Measurements from ENCODE around the gene MYCN.

MYCN gene

DNA sequence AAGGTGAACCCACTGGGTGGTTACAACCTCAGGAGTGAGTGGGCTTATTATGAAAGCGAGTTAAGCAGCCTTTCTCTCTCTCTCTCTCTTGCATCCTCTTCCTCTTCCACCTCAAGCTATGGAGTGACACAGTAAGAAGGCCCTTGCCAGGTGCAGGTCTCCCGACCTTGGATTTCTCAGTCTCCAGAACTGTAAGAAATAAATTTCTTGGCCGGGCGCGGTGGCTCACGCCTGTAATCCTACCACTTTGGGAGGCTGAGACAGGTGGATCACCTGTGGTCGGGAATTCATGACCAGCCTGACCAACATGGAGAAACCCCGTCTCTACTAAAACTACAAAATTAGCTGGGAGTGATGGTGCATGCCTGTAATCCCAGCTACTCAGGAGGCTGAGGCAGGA is 14.4 kb downstream of the MYCN start:
- no peak for DNase-seq (ENCODE audit: low read depth in 2 of 2)
- TF ChIP-seq, protein P1, sequence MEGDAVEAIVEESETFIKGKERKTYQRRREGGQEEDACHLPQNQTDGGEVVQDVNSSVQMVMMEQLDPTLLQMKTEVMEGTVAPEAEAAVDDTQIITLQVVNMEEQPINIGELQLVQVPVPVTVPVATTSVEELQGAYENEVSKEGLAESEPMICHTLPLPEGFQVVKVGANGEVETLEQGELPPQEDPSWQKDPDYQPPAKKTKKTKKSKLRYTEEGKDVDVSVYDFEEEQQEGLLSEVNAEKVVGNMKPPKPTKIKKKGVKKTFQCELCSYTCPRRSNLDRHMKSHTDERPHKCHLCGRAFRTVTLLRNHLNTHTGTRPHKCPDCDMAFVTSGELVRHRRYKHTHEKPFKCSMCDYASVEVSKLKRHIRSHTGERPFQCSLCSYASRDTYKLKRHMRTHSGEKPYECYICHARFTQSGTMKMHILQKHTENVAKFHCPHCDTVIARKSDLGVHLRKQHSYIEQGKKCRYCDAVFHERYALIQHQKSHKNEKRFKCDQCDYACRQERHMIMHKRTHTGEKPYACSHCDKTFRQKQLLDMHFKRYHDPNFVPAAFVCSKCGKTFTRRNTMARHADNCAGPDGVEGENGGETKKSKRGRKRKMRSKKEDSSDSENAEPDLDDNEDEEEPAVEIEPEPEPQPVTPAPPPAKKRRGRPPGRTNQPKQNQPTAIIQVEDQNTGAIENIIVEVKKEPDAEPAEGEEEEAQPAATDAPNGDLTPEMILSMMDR (IDR thresholded peaks at IDR 0.05; ENCODE audit: low read depth, low read length) = no peak
- no peak overlapping the region for H3K4me3 ChIP-seq (replicated peaks in 1 of 2; ENCODE audit: low read depth in 2 of 2, low read length in 2 of 2)

DNA sequence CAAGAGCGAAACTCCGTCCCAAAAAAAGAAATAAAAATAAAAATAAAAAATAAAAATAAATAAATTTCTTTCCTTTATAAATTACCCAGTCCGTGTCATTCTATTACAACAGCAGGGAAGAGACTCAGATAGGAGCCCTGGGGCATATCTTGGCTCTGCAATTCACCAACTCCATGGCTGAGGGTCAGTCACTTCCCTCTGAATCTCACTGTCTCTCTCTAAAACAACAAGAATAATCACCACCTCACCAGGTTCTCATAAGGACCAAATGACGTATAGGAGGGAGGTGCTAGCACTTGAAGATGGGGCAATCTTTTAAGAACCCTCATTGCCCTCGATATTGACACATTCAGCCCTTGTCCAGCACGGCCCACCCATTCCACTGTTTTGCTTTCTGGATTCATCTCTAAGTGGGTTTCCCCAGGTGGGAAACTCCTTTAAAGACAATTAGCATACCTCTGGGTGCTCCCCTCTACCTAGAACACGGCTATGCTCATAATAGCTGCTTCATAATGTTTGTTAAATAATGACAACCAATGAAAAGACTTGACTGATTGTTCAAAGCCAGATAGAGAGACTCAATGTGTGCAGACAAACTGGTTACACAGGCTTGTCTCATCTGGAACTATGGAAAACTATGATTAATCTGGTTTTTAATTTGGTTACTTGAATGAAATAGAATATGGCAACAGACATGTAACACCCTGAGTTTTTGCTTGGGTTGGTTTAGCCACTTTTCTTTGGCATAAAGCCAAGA is 15.1 kb downstream of the MYCN start:
- TF ChIP-seq, protein P1 (IDR thresholded peaks at IDR 0.05; ENCODE audit: low read depth, low read length) = no peak
- no peak overlapping the region for H3K4me3 ChIP-seq (replicated peaks in 1 of 2; ENCODE audit: low read depth in 2 of 2, low read length in 2 of 2)
- DNase-seq (ENCODE audit: low read depth in 2 of 2) = no peak

DNA sequence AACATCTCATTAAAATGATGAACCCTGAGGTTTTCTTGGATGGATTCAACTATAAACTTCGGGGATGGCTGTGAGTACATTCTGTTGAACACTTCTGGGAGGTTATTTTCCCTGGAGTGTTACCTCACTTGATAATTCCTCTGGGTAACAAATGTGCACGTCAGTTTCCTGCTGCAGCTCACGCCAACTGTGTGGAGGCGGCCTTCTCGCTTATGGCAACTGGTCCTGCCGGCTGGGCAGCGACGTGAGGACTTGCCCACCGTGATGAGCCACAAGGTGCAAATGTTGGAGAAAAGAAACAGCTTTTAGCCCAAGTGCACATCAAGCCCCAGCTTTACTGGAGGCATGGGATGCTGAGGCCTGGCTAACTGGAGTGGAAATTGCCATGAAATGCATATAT is 15.9 kb downstream of the MYCN start:
- TF ChIP-seq, protein P1 (IDR thresholded peaks at IDR 0.05; ENCODE audit: low read depth, low read length) = no peak

DNA sequence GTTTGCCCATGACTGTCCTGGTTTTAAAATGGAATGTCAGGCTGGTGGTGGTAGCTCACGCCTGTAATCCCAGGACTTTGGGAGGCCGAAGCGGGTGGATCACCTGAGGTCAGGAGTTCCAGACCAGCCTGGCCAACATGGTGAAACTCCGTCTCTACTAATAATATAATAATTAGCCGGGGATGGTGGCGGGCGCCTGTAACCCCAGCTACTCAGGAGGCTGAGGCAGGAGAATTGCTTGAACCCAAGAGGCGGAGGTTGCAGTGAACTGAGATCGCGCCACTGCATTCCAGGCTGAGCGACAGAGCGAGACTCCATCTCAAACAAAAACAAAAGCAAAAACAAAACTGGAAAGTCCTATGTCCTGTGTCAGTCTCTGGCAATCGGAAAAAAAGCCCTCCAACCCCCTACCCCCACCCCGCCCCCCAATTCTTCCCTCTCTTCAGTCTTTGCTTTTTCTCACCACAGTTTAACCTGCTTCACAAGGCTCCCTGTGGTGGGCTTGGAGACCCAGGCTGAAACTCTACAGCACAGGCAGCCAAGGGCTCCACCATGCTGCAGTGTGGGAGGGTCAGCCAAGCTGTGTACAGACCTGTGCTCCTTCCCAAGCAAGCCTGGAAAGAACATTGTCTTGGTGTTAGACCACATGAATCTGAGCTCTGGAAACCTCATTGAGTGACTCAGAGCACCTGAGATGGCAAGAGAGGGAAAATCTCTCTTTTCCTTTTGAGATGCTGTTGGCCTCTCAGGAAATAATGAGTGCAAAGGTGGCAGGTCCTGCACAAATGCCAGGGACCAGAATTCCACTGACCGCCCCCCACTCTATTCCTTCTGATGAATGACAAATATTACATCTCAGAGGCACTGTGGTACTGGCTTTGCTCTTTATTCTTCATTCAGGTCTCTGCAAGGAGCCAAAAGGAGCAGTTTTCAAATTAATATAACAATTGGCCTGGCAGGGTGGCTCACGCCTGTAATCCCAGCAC is 16.7 kb downstream of the MYCN start:
- TF ChIP-seq, protein P1 (IDR thresholded peaks at IDR 0.05; ENCODE audit: low read depth, low read length) = no peak
- no peak for DNase-seq (ENCODE audit: low read depth in 2 of 2)
- no peak overlapping the region for H3K4me3 ChIP-seq (replicated peaks in 1 of 2; ENCODE audit: low read depth in 2 of 2, low read length in 2 of 2)

More for the DNA sequence above, 15.9 kb downstream of the MYCN start:
- DNase-seq (ENCODE audit: low read depth in 2 of 2) = no peak
- H3K4me3 ChIP-seq (replicated peaks in 1 of 2; ENCODE audit: low read depth in 2 of 2, low read length in 2 of 2) = no peak overlapping the region

DNA sequence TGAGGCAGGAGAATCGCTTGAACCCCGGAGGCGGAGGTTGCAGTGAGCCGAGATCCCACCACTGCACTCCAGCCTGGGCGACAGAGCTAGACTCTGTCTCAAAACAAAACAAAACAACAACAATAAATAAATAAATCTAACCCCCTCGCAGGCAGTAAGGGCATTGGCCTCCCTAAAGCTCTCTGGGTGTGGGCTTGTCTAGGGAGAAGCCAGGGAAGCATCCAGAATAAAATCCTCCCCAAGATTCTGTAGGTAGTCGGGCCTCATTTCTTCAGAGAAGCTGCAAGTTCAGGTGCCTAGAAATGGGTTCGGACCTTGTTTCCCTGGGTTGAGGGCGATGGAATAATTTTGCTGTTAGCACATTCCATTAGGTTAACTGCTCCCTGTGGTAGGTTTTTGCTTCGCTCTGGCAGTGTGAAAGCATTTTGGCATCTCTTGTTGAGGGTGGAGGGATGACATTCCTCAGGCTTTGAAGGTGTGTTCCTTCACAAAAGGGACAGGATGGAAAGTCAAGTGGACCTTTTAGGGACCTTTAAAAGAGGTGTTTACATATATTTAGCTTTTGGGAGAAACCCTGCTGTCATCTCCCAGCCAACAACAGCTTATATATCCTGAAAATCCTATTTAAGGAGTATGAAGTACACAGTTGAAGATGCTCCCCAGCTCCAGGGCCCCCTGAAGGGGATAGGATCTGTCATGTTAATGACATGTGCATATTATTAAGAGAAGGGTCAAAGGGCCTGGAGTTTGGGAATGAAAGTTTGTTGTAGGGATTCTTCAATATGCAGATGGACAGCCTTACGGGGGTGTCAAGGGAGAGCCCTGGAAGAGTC is 17.7 kb downstream of the MYCN start:
- TF ChIP-seq, protein P1 (IDR thresholded peaks at IDR 0.05; ENCODE audit: low read depth, low read length) = no peak
- H3K4me3 ChIP-seq (replicated peaks in 1 of 2; ENCODE audit: low read depth in 2 of 2, low read length in 2 of 2) = no peak overlapping the region
- DNase-seq (ENCODE audit: low read depth in 2 of 2) = no peak

Measured in cardiac fibroblast (primary cell).